Liver (tissue), 9 donors: ENCODE results near the gene LUZP4. TPM values are rescaled to one million over a fixed set of nuclear protein-coding genes. Genes with fewer than 3 reads are reported as not detected.

ENCODE experiments used
- DNase-seq: peaks from one replicate; pipeline ENCODE4 v3.0.0-alpha.2; 2017; ENCODE audit warnings: low spot score
- H3K27ac ChIP-seq, 2 donors: one replicate each; pipeline ENCODE4 v1.7.0; 2013; ENCODE audit warnings: inconsistent platforms in 2 of 2, low read length in 2 of 2, control low read depth in 1 of 2, low read depth in 1 of 2, mild to moderate bottlenecking in 1 of 2
- H3K27me3 ChIP-seq, 4 donors: one replicate each; pipeline versions ENCODE4 v1.6.1 to v1.7.0; 2013; ENCODE audit warnings: low read length in 3 of 4, inconsistent platforms in 1 of 4, mild to moderate bottlenecking in 1 of 4, moderate library complexity in 1 of 4; ENCODE audit not compliant: control insufficient read depth in 4 of 4, insufficient read depth in 4 of 4
- H3K36me3 ChIP-seq, 4 donors: one replicate each; pipeline versions ENCODE4 v1.6.1 to v1.7.0; 2013; ENCODE audit warnings: low read length in 3 of 4, mild to moderate bottlenecking in 3 of 4, low read depth in 1 of 4, moderate library complexity in 1 of 4; ENCODE audit not compliant: control insufficient read depth in 4 of 4, insufficient read depth in 3 of 4
- H3K4me1 ChIP-seq, 4 donors: one replicate each; pipeline versions ENCODE4 v1.6.1 to v1.7.0; 2013; ENCODE audit warnings: low read length in 3 of 4, mild to moderate bottlenecking in 3 of 4, moderate library complexity in 1 of 4; ENCODE audit not compliant: control insufficient read depth in 4 of 4, insufficient read depth in 4 of 4
- H3K4me3 ChIP-seq, 3 donors: one replicate each; pipeline versions ENCODE4 v1.6.1 to v1.7.0; 2013; ENCODE audit warnings: low read length in 3 of 3, control low read depth in 1 of 3, low read depth in 1 of 3, mild to moderate bottlenecking in 1 of 3
- H3K9ac ChIP-seq, 2 donors: one replicate each; pipeline ENCODE4 v1.7.0; 2013; ENCODE audit warnings: low read length in 2 of 2, mild to moderate bottlenecking in 2 of 2, moderate library complexity in 2 of 2, control low read depth in 1 of 2, low read depth in 1 of 2
- H3K9me3 ChIP-seq, 4 donors: one replicate each; pipeline versions ENCODE4 v1.6.1 to v1.7.0; 2013; ENCODE audit warnings: low read length in 3 of 4; ENCODE audit not compliant: control insufficient read depth in 4 of 4
- ATF3 ChIP-seq: IDR thresholded peaks from 2 replicates; pipeline ENCODE4 v1.6.1; 2016; ENCODE audit warnings: antibody characterized with exemption
- EGR1 ChIP-seq, 2 donors: IDR thresholded peaks; 2 replicates each; pipeline ENCODE4 v1.6.1; 2016 to 2018; ENCODE audit warnings: antibody characterized with exemption in 2 of 2, low read depth in 2 of 2
- FOXA1 ChIP-seq: IDR thresholded peaks from 2 replicates; pipeline ENCODE4 v1.6.1; 2016; ENCODE audit warnings: antibody characterized with exemption
- FOXA2 ChIP-seq: IDR thresholded peaks from 2 replicates; pipeline ENCODE4 v1.6.1; 2016; ENCODE audit warnings: antibody characterized with exemption
- GABPA ChIP-seq, 2 donors: IDR thresholded peaks in 1 of 2; conservative IDR thresholded peaks in 1 of 2; 2 replicates each; pipeline ENCODE4 v1.6.1; 2016; ENCODE audit warnings: antibody characterized with exemption in 2 of 2, mild to moderate bottlenecking in 1 of 2, moderate library complexity in 1 of 2
- HNF4A ChIP-seq, 2 donors: conservative IDR thresholded peaks; 2 replicates each; pipeline ENCODE4 v1.6.1; 2016; ENCODE audit warnings: antibody characterized with exemption in 2 of 2, mild to moderate bottlenecking in 2 of 2
- HNF4G ChIP-seq: IDR thresholded peaks from 2 replicates; pipeline ENCODE4 v1.6.1; 2016; ENCODE audit warnings: antibody characterized with exemption
- JUND ChIP-seq, 2 donors: IDR thresholded peaks; 2 replicates each; pipeline ENCODE4 v1.6.1; 2016; ENCODE audit warnings: antibody characterized with exemption in 2 of 2
- NR2F2 ChIP-seq: IDR thresholded peaks from 2 replicates; pipeline ENCODE4 v1.6.1; 2016; ENCODE audit warnings: antibody characterized with exemption
- RAD21 ChIP-seq, 2 donors: IDR thresholded peaks; 2 replicates each; pipeline ENCODE4 v1.6.1; 2016; ENCODE audit warnings: antibody characterized with exemption in 2 of 2, mild to moderate bottlenecking in 2 of 2
- REST ChIP-seq: IDR thresholded peaks from 2 replicates; pipeline ENCODE4 v1.6.1; 2016; ENCODE audit warnings: antibody characterized with exemption, mild to moderate bottlenecking
- RXRA ChIP-seq, 2 donors: IDR thresholded peaks; 2 replicates each; pipeline ENCODE4 v1.6.1; 2017 to 2018; ENCODE audit warnings: antibody characterized with exemption in 2 of 2, mild to moderate bottlenecking in 1 of 2
- SP1 ChIP-seq: IDR thresholded peaks from 2 replicates; pipeline ENCODE4 v1.6.1; 2018; ENCODE audit warnings: antibody characterized with exemption, mild to moderate bottlenecking
- TAF1 ChIP-seq: conservative IDR thresholded peaks from 2 replicates; pipeline ENCODE4 v1.6.1; 2016; ENCODE audit warnings: antibody characterized with exemption, mild to moderate bottlenecking
- YY1 ChIP-seq: IDR thresholded peaks from 2 replicates; pipeline ENCODE4 v1.6.1; 2016; ENCODE audit warnings: antibody characterized with exemption, mild to moderate bottlenecking
- WGBS: extraction: QIAGEN DNeasy Blood & Tissue Kit; methylation state at CpG from one replicate; pipeline ENCODE4 v1.1.7; 2013; 5-methylcytosine and 5-hydroxymethylcytosine counted together
- polyA plus RNA-seq, 2 donors: library from polyadenylated mRNA; stranded (reverse) in 1 of 2; unstranded in 1 of 2; fragments of 200-250 nt in 1 of 2; fragments of >200 nt in 1 of 2; fragmentation: Nextera tagmentation in 1 of 2; extraction: Ambion mirVana in 1 of 2; gene quantifications; one replicate each; pipeline versions ENCODE4 v1.2.1 to v1.2.3, GENCODE V29; 2013 to 2015
- total RNA-seq, 2 donors: library from RNA; depleted of rRNA; stranded (reverse); fragments of >200 nt; gene quantifications; one replicate each; pipeline ENCODE4 v1.2.3, GENCODE V29; 2014
- TF ChIP-seq, protein P1 (sequence below): IDR thresholded peaks from 2 replicates; pipeline ENCODE4 v1.6.1; 2016; ENCODE audit warnings: antibody characterized with exemption
- TF ChIP-seq, protein P2 (sequence below): IDR thresholded peaks from 2 replicates; pipeline ENCODE4 v1.6.1; 2016; ENCODE audit warnings: antibody characterized with exemption
- TF ChIP-seq, protein P3 (sequence below): fragments of 150-350 bp; IDR thresholded peaks from 2 replicates; pipeline ENCODE4 v1.5.1; 2017; ENCODE audit warnings: improper control_type of control experiment, low read depth, low read length; ENCODE audit not compliant: missing input control
- donor health status: healthy.
- donor health status: healthy.
- donor health status: healthy.
- donor health status: healthy.
- donor health status: healthy.

LUZP4 gene
- total and polyA plus RNA-seq, 4 donors, result not detected

GRCh38 chrX:115259238-115259875 lies 30.2 kb upstream of the LUZP4 start:
- Histone ChIP-seq H3K4me1 (no peaks in the 10 kb centered on the region), H3K27ac (no peak overlapping the region), H3K4me3 (no peak overlapping the region), H3K9ac (no peak overlapping the region), H3K27me3 (peaks cover 0 to 3% (median 0%) of the 10 kb centered on the region in 4 donors), H3K9me3 (peaks cover 0 to 3% (median 0%) of the 10 kb centered on the region in 4 donors), H3K36me3 (no peaks in the 10 kb centered on the region)
- 67% methylated on average over 3 of the region's 3 CpGs for WGBS
- no peak for DNase-seq
- TF ChIP-seq FOXA2, result no peak
- TF ChIP-seq, protein P1, sequence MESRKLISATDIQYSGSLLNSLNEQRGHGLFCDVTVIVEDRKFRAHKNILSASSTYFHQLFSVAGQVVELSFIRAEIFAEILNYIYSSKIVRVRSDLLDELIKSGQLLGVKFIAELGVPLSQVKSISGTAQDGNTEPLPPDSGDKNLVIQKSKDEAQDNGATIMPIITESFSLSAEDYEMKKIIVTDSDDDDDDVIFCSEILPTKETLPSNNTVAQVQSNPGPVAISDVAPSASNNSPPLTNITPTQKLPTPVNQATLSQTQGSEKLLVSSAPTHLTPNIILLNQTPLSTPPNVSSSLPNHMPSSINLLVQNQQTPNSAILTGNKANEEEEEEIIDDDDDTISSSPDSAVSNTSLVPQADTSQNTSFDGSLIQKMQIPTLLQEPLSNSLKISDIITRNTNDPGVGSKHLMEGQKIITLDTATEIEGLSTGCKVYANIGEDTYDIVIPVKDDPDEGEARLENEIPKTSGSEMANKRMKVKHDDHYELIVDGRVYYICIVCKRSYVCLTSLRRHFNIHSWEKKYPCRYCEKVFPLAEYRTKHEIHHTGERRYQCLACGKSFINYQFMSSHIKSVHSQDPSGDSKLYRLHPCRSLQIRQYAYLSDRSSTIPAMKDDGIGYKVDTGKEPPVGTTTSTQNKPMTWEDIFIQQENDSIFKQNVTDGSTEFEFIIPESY, result no peak

DNA sequence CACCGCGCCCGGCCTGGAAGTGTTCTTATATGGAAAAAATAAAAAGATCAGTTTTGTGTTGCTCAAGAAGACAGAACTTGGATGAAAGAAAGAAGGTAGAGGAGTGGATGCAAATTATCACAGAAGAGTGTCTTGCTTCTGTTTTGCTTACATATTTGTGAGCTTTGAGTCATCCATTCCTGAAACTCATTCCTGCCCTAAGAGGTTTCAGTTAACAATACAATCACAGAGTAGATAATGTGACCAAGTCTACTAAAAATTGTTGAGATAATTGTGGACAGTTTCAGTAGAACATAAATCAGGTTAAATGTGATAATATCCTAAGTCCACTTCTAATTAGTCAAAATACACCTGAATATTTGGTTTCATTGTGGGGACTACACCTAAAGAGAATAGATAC lies 29.2 kb upstream of the LUZP4 start:
- H3K9me3 ChIP-seq, result peaks cover 0 to 3% (median 0%) of the 10 kb centered on the region in 4 donors
- H3K27me3 ChIP-seq, result peaks cover 0 to 3% (median 0%) of the 10 kb centered on the region in 4 donors
- no peak overlapping the region for H3K4me3 ChIP-seq
- H3K9ac ChIP-seq, result no peak overlapping the region
- TF ChIP-seq, protein P2, sequence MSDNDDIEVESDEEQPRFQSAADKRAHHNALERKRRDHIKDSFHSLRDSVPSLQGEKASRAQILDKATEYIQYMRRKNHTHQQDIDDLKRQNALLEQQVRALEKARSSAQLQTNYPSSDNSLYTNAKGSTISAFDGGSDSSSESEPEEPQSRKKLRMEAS, result no peak
- TF ChIP-seq FOXA1 (no peak), FOXA2 (no peak), YY1 (no peak), HNF4A (conservative IDR thresholded peaks at IDR 0.05) (no peak), ATF3 (no peak), NR2F2 (no peak), HNF4G (no peak), SP1 (no peak), RXRA (IDR thresholded peaks at IDR 0.05) (no peak), GABPA (IDR thresholded peaks at IDR 0.05 in 1 of 2, conservative IDR thresholded peaks at IDR 0.05 in 1 of 2) (no peak), EGR1 (IDR thresholded peaks at IDR 0.05; ENCODE audit: low read depth in 2 of 2) (no peak), TAF1 (no peak), JUND (IDR thresholded peaks at IDR 0.05) (no peak), REST (no peak), RAD21 (IDR thresholded peaks at IDR 0.05) (no peak)
- TF ChIP-seq, protein P3, sequence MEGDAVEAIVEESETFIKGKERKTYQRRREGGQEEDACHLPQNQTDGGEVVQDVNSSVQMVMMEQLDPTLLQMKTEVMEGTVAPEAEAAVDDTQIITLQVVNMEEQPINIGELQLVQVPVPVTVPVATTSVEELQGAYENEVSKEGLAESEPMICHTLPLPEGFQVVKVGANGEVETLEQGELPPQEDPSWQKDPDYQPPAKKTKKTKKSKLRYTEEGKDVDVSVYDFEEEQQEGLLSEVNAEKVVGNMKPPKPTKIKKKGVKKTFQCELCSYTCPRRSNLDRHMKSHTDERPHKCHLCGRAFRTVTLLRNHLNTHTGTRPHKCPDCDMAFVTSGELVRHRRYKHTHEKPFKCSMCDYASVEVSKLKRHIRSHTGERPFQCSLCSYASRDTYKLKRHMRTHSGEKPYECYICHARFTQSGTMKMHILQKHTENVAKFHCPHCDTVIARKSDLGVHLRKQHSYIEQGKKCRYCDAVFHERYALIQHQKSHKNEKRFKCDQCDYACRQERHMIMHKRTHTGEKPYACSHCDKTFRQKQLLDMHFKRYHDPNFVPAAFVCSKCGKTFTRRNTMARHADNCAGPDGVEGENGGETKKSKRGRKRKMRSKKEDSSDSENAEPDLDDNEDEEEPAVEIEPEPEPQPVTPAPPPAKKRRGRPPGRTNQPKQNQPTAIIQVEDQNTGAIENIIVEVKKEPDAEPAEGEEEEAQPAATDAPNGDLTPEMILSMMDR, result no peak
- TF ChIP-seq, protein P1, result no peak
- no peak for DNase-seq
- 96% methylated on average over 3 of the region's 3 CpGs for WGBS
- H3K36me3 ChIP-seq, result no peaks in the 10 kb centered on the region
- H3K4me1 ChIP-seq, result no peaks in the 10 kb centered on the region
- no peak overlapping the region for H3K27ac ChIP-seq
